ENCODE results near the gene KRTAP5-2. TPM values are rescaled to one million over a fixed set of nuclear protein-coding genes. Genes with fewer than 3 reads are reported as not detected.
A peak's percentile ranks its signal among the peaks of the same experiment; 100 is the strongest.

KRTAP5-2 gene
- total RNA-seq, 6 experiments from 2014 or later = not detected

GRCh38 chr11:1574933-1575242 lies 23.2 kb downstream of the KRTAP5-2 start:
- Mint-ChIP-seq H3K27me3 (ENCODE audit: insufficient read depth) (peaks cover 20% of the 10 kb centered on the region), H3K4me1 (ENCODE audit: low read depth) (no peaks in the 10 kb centered on the region), H3K9me3 (peaks cover 12% of the 10 kb centered on the region), H3K27ac (no peak overlapping the region), H3K36me3 (ENCODE audit: low read depth) (peaks cover 10% of the 10 kb centered on the region), H3K4me3 (no peak overlapping the region)
- DNase-seq = no peak
- TF ChIP-seq CTCF (IDR thresholded peaks at IDR 0.05) = peak; percentile 47

GRCh38 chr11:1574238-1574932 lies 23.7 kb downstream of the KRTAP5-2 start:
- TF ChIP-seq CTCF (IDR thresholded peaks at IDR 0.05) = peak; percentile 84
- Mint-ChIP-seq H3K27me3 (ENCODE audit: insufficient read depth) (peaks cover 20% of the 10 kb centered on the region), H3K36me3 (ENCODE audit: low read depth) (peaks cover 10% of the 10 kb centered on the region), H3K27ac (no peak overlapping the region), H3K9me3 (peaks cover 12% of the 10 kb centered on the region), H3K4me3 (no peak overlapping the region), H3K4me1 (ENCODE audit: low read depth) (no peaks in the 10 kb centered on the region)
- no peak for DNase-seq

- Mint-ChIP-seq H3K36me3 (ENCODE audit: low read depth) (peaks cover 8% of the 10 kb centered on the region), H3K27me3 (ENCODE audit: insufficient read depth) (peaks cover 15% of the 10 kb centered on the region), H3K27ac (no peak overlapping the region), H3K4me1 (ENCODE audit: low read depth) (no peaks in the 10 kb centered on the region), H3K4me3 (no peak overlapping the region), H3K9me3 (peaks cover 9% of the 10 kb centered on the region)
- no peak for DNase-seq
- no peak for TF ChIP-seq CTCF (IDR thresholded peaks at IDR 0.05)
Measured at GRCh38 chr11:1573903-1574237, 24.2 kb downstream of the KRTAP5-2 start.

- DNase-seq = no peak
- H3K36me3 Mint-ChIP-seq (ENCODE audit: low read depth) = peaks cover 3% of the 10 kb centered on the region
- no peak for TF ChIP-seq CTCF (IDR thresholded peaks at IDR 0.05)
Measured at GRCh38 chr11:1573077-1573902, 24.8 kb downstream of the KRTAP5-2 start.

GRCh38 chr11:1572197-1573076 lies 25.7 kb downstream of the KRTAP5-2 start, which contains the start of gene DUSP8:
TSS of gene DUSP8 (minus strand) at chr11:1572271. CDS start at chr11:1565826, 6,445 bp downstream.
- Mint-ChIP-seq H3K4me1 (ENCODE audit: low read depth) (no peaks in the 10 kb centered on the region), H3K9me3 (no peaks in the 10 kb centered on the region), H3K36me3 (ENCODE audit: low read depth) (no peaks in the 10 kb centered on the region)

More at GRCh38 chr11:1573077-1573902, 24.8 kb downstream of the KRTAP5-2 start:
- no peaks in the 10 kb centered on the region for H3K4me1 Mint-ChIP-seq (ENCODE audit: low read depth)
- H3K27me3 Mint-ChIP-seq (ENCODE audit: insufficient read depth) = peaks cover 14% of the 10 kb centered on the region
- H3K4me3 Mint-ChIP-seq = no peak overlapping the region
- peaks cover 3% of the 10 kb centered on the region for H3K9me3 Mint-ChIP-seq
- no peak overlapping the region for H3K27ac Mint-ChIP-seq

More at GRCh38 chr11:1572197-1573076, 25.7 kb downstream of the KRTAP5-2 start, which contains the start of gene DUSP8:
- peak; percentile 67 for DNase-seq
- TF ChIP-seq CTCF (IDR thresholded peaks at IDR 0.05) = no peak
- Mint-ChIP-seq H3K27me3 (ENCODE audit: insufficient read depth) (peaks cover 13% of the 10 kb centered on the region), H3K4me3 (no peak within 1 kb of the TSS), H3K27ac (no peak within 1 kb of the TSS)
